HL-60 (cell line): ENCODE measurements around the gene YIPF6.

Source experiments
- CTCF ChIP-seq: IDR thresholded peaks from one replicate; pipeline ENCODE4 v1.5.1; 2011; ENCODE audit warnings: low read length, control low read depth, inconsistent platforms; ENCODE audit not compliant: insufficient read depth
- POLR2AphosphoS5 ChIP-seq: IDR thresholded peaks from 2 replicates; pipeline ENCODE4 v1.6.1; 2012; ENCODE audit warnings: low read depth
- SPI1 ChIP-seq: IDR thresholded peaks from 2 replicates; pipeline ENCODE4 v1.6.1; 2012; ENCODE audit warnings: low read depth, mild to moderate bottlenecking, borderline replicate concordance

GRCh38 chrX:68550193-68550592 lies 51.3 kb downstream of the YIPF6 start:
- TF ChIP-seq CTCF (no peak), POLR2AphosphoS5 (no peak), SPI1 (no peak)
